HepG2 (cell line): ENCODE results near the gene SMARCB1. TPM values are rescaled to one million over a fixed set of nuclear protein-coding genes. Genes with fewer than 3 reads are reported as not detected.

Source experiments
- ATAC-seq: fragments of 200-7000 bp; cut with Tn5 transposase; 3 replicates; pipeline ENCODE4 v1.9.1; 2020; ENCODE audit warnings: mild to moderate bottlenecking, moderate library complexity
- BruUV-seq: library from RNA; stranded (reverse); fragments of 400-500 nt; replicated peaks from 2 replicates; lab custom pipeline; 2021; lab: Mats Ljungman, UMichigan
- CTCF ChIA-PET: fragments of 300-600 bp; formaldehyde crosslinking; extraction: SDS; loops from one replicate; lab custom pipeline; 2021; ENCODE audit warnings: low total read pairs, inconsistent platforms, low intra/inter-chr PET ratio; lab: Yijun Ruan, JAX
- POLR2A ChIA-PET: fragments of 350-600 bp; sonication (Branson Sonifier 250); formaldehyde crosslinking; loops from one replicate; lab custom pipeline; 2020; ENCODE audit warnings: antibody characterized with exemption, inconsistent platforms; lab: Yijun Ruan, JAX
- DNase-seq: peaks from one replicate; pipeline ENCODE4 v3.0.0-alpha.2; 2015; ENCODE audit warnings: low spot score
- FAIRE-seq: peaks from 3 replicates; lab custom pipeline; 2011; peaks lifted over from hg19 to GRCh38; lab: Jason Lieb, UNC
- H2AFZ ChIP-seq: one replicate; pipeline ENCODE4 v1.6.1; 2011; ENCODE audit warnings: low read length, inconsistent platforms
- H3K27ac ChIP-seq: fragments of 300-600 bp; 3 replicates; pipeline ENCODE4 v1.8.0; 2011; ENCODE audit warnings: mixed run types, mild to moderate bottlenecking, mixed read lengths, low read length, inconsistent platforms; ENCODE audit not compliant: insufficient read depth; ENCODE audit errors: extremely low read length
- H3K27me3 ChIP-seq, 2 experiments: fragments of 200-600 bp in 1 of 2; 2 replicates in 1 of 2; 3 replicates in 1 of 2; pipeline versions ENCODE4 v1.6.0 to v1.8.0; 2011; ENCODE audit warnings: low read length in 2 of 2, mild to moderate bottlenecking in 2 of 2, moderate library complexity in 2 of 2, inconsistent platforms in 1 of 2; ENCODE audit not compliant: insufficient read depth in 2 of 2, control insufficient read depth in 1 of 2
- H3K36me3 ChIP-seq, 2 experiments: fragments of 200-600 bp in 1 of 2; replicated peaks in 1 of 2; 2 replicates in 1 of 2; 3 replicates in 1 of 2; pipeline versions ENCODE4 v1.5.1 to v1.8.0; 2011; ENCODE audit warnings: low read length in 2 of 2, inconsistent platforms in 1 of 2; ENCODE audit not compliant: insufficient read depth in 2 of 2, control insufficient read depth in 1 of 2
- H3K4me1 ChIP-seq: 2 replicates; pipeline ENCODE4 v1.5.1; 2012; ENCODE audit warnings: low read length, inconsistent platforms; ENCODE audit not compliant: insufficient read depth
- H3K4me2 ChIP-seq: 2 replicates; pipeline ENCODE4 v1.6.0; 2011; ENCODE audit warnings: low read depth, low read length, inconsistent platforms
- H3K4me3 ChIP-seq, 3 experiments: fragments of 200-600 bp in 1 of 3; sonication (generic), shearing (Covaris generic) in 1 of 3; replicated peaks in 1 of 3; 2 replicates each; pipeline ENCODE4 v1.5.1; 2011 to 2016; ENCODE audit warnings: low read length in 3 of 3, inconsistent platforms in 2 of 3, low read depth in 2 of 3, mild to moderate bottlenecking in 2 of 3, control low read depth in 1 of 3, mixed read lengths in 1 of 3; ENCODE audit not compliant: insufficient read depth in 1 of 3
- H3K79me2 ChIP-seq: one replicate; pipeline ENCODE4 v1.6.1; 2011; ENCODE audit warnings: low read length, inconsistent platforms; ENCODE audit not compliant: insufficient read depth
- H3K9ac ChIP-seq: 2 replicates; pipeline ENCODE4 v1.6.0; 2011; ENCODE audit warnings: mild to moderate bottlenecking, low read depth, low read length, inconsistent platforms; ENCODE audit not compliant: insufficient read depth
- H3K9me3 ChIP-seq: 2 replicates; pipeline ENCODE4 v1.5.1; 2012; ENCODE audit warnings: mild to moderate bottlenecking, low read length
- H4K20me1 ChIP-seq: 2 replicates; pipeline ENCODE4 v1.6.0; 2011; ENCODE audit warnings: inconsistent platforms, mild to moderate bottlenecking, low read length, moderate library complexity; ENCODE audit not compliant: insufficient read depth
- HOXA3 ChIP-seq: sonication (generic); formaldehyde crosslinking; IDR thresholded peaks from 2 replicates; pipeline ENCODE4 v1.5.0; 2020; ENCODE audit warnings: missing genetic modification reagents
- MAFF ChIP-seq: IDR thresholded peaks from 2 replicates; pipeline ENCODE4 v1.6.1; 2011; ENCODE audit warnings: low read depth, low read length, improper control_type of control experiment
- MAFK ChIP-seq, 2 experiments: IDR thresholded peaks in 1 of 2; conservative IDR thresholded peaks in 1 of 2; 2 replicates each; pipeline ENCODE4 v1.6.1; 2011; ENCODE audit warnings: improper control_type of control experiment in 2 of 2, low read length in 2 of 2
- NBN ChIP-seq: fragments of 450-650 bp; conservative IDR thresholded peaks from 2 replicates; pipeline ENCODE4 v1.6.1; 2017
- PHF20 ChIP-seq: sonication (generic); formaldehyde crosslinking; IDR thresholded peaks from 2 replicates; pipeline ENCODE4 v1.5.0; 2020; ENCODE audit warnings: mild to moderate bottlenecking, missing genetic modification reagents
- ZBTB21 ChIP-seq: sonication (generic); formaldehyde crosslinking; IDR thresholded peaks from 2 replicates; pipeline ENCODE4 v1.4.0; 2020; ENCODE audit warnings: missing genetic modification reagents
- ZNF430 ChIP-seq: sonication (generic); formaldehyde crosslinking; IDR thresholded peaks from 2 replicates; pipeline ENCODE4 v1.9.0; 2021; ENCODE audit warnings: mild to moderate bottlenecking, missing genetic modification reagents
- ZNF484 ChIP-seq: sonication (generic); formaldehyde crosslinking; IDR thresholded peaks from 2 replicates; pipeline ENCODE4 v1.5.1; 2020; ENCODE audit warnings: mild to moderate bottlenecking, low read depth, missing genetic modification reagents, borderline replicate concordance
- ZNF629 ChIP-seq: sonication (generic); formaldehyde crosslinking; conservative IDR thresholded peaks from 2 replicates; pipeline ENCODE4 v1.5.0; 2020; ENCODE audit warnings: missing genetic modification reagents
- ZSCAN31 ChIP-seq: sonication (generic); formaldehyde crosslinking; IDR thresholded peaks from 2 replicates; pipeline ENCODE4 v1.5.0; 2020; ENCODE audit warnings: low read depth, mild to moderate bottlenecking, missing genetic modification reagents
- WGBS: methylation state at CpG from one replicate; pipeline ENCODE4 v1.1.6; 2017; ENCODE audit warnings: low lambda C conversion rate; 5-methylcytosine and 5-hydroxymethylcytosine counted together
- in situ Hi-C: cut with HindIII; loops from 2 replicates; pipeline ENCODE4 v1.10.0; 2017; ENCODE audit warnings: low pct_unique_long_range_greater_than_20kb; ENCODE audit not compliant: extremely low pct_ligation_motif_present
- intact Hi-C: fragments of 100-400 bp; cut with micrococcal nuclease; formaldehyde crosslinking; loops from one replicate; pipeline ENCODE4 v1.10.0; 2022; ENCODE audit not compliant: unreplicated experiment
- polyA plus RNA-seq, 8 experiments: library from polyadenylated mRNA; depleted of rRNA in 3 of 8; stranded (reverse) in 7 of 8; unstranded in 1 of 8; fragments of >200 nt; fragmentation: Illumina TruSeq in 4 of 8; extraction: Trizol in 4 of 8; gene quantifications; 2 replicates each; pipeline versions ENCODE4 v1.2.1 to v1.2.3, GENCODE V29; 2011 to 2016; ENCODE audit warnings: low read depth in 4 of 8, missing spikeins in 1 of 8, mixed read lengths in 1 of 8; ENCODE audit not compliant: insufficient read depth in 1 of 8
- total RNA-seq, 5 experiments: library from RNA; depleted of rRNA; stranded (reverse); fragments of >200 nt; fragmentation: Illumina TruSeq; extraction: Trizol; gene quantifications; 2 replicates each; pipeline ENCODE4 v1.2.3, GENCODE V29; 2016; ENCODE audit warnings: low read depth in 1 of 5
- TF ChIP-seq, protein P1 (sequence below): sonication (generic); formaldehyde crosslinking; IDR thresholded peaks from 2 replicates; pipeline ENCODE4 v1.8.0; 2022; ENCODE audit warnings: mild to moderate bottlenecking, missing genetic modification reagents, moderate library complexity

Gene SMARCB1
- total and polyA plus RNA-seq, 2 of the 13 experiments (the other 11 are each of a cell fraction or from before 2014, with no cell fraction given): 74.0 to 166 TPM

- ChIA-PET CTCF (no interaction called here), POLR2A (no interaction called here)
- Histone ChIP-seq H3K27ac (no peak overlapping the region), H2AFZ (no peak overlapping the region), H3K79me2 (peaks cover 1% of the 10 kb centered on the region), H3K4me3 (no peak overlapping the region), H3K27me3 (no peaks in the 10 kb centered on the region), H3K4me2 (no peak overlapping the region), H3K9ac (no peak overlapping the region), H3K9me3 (no peaks in the 10 kb centered on the region), H4K20me1 (no peaks in the 10 kb centered on the region), H3K4me1 (peaks cover 1% of the 10 kb centered on the region), H3K36me3 (peaks cover 11 to 28% of the 10 kb centered on the region in 2 experiments; a peak in 3 of 5 replicates)
- intact Hi-C loops: no loop called here
- DNase-seq (no peak), FAIRE-seq (no peak), ATAC-seq (no peak)
- in situ Hi-C loops: no loop called here
- TF ChIP-seq, protein P1, sequence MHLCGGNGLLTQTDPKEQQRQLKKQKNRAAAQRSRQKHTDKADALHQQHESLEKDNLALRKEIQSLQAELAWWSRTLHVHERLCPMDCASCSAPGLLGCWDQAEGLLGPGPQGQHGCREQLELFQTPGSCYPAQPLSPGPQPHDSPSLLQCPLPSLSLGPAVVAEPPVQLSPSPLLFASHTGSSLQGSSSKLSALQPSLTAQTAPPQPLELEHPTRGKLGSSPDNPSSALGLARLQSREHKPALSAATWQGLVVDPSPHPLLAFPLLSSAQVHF (CRISPR knock-in tag): no peak
- BruUV-seq: TSS peak; percentile 28
- 98% methylated on average over 7 of the region's 14 CpGs for WGBS
Observed at GRCh38 chr22:23744485-23744884, 42.3 kb upstream of the SMARCB1 start.

DNA sequence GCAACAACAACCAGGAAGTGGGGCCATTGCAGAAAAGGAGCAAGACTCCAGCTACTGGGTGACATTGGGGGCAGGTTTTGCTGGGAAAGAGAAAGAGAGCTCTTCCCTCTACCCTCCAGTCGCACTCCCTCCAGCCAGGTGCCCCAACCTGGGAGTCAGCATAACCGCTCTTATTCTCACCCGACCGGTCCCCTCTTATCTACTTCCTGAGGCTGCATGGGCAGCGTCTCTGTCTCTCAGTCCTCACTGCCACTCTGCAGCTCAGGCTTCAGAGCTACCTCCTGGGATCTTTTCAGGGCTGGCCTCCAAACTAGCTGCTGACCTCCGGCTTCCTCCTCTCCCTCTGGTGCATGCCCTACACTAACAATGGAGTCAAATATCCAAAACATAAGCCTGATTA lies 41.0 kb upstream of the SMARCB1 start:
- in situ Hi-C loops (no loop called here), intact Hi-C loops (no loop called here)
- DNase-seq: no peak
- Histone ChIP-seq H3K79me2 (peaks cover 7% of the 10 kb centered on the region), H3K9ac (no peak overlapping the region), H3K27me3 (no peaks in the 10 kb centered on the region), H3K4me1 (peaks cover 10% of the 10 kb centered on the region), H3K36me3 (peaks cover 11 to 28% of the 10 kb centered on the region in 2 experiments; a peak in 3 of 5 replicates), H3K27ac (no peak overlapping the region), H3K9me3 (no peaks in the 10 kb centered on the region), H3K4me3 (no peak overlapping the region), H2AFZ (no peak overlapping the region), H4K20me1 (no peaks in the 10 kb centered on the region), H3K4me2 (no peak overlapping the region)
- no TSS peak for BruUV-seq
- TF ChIP-seq MAFK (conservative IDR thresholded peaks at IDR 0.05 in 1 of 2, IDR thresholded peaks at IDR 0.05 in 1 of 2; ENCODE audit: low read length in 2 of 2): no peak
- TF ChIP-seq ZBTB21 (CRISPR knock-in tag): no peak
- no peak for TF ChIP-seq NBN
- TF ChIP-seq ZSCAN31 (CRISPR knock-in tag): no peak
- TF ChIP-seq ZNF430 (CRISPR knock-in tag): no peak
- TF ChIP-seq HOXA3 (CRISPR knock-in tag): no peak
- no peak for TF ChIP-seq ZNF484 (CRISPR knock-in tag)
- no peak for TF ChIP-seq MAFF
- no peak for TF ChIP-seq PHF20
- TF ChIP-seq ZNF629 (CRISPR knock-in tag): no peak
- ATAC-seq: no peak
- ChIA-PET POLR2A (interaction anchor here (0.7 kb wide), 1 partner anchor 78 kb away, joined by 3 read pairs; no protein-coding TSS in a partner anchor), CTCF (no interaction called here)
- 93% methylated on average over 6 of the region's 6 CpGs for whole genome bisulfite sequencing
- FAIRE-seq: no peak
